Measurements from ENCODE around the gene TTBK1. TPM values are rescaled to one million over a fixed set of nuclear protein-coding genes. Genes with fewer than 3 reads are reported as not detected.

Gene TTBK1
- total and polyA plus RNA-seq, 4 donors: 0.05 to 0.31 (median 0.12) TPM

DNA sequence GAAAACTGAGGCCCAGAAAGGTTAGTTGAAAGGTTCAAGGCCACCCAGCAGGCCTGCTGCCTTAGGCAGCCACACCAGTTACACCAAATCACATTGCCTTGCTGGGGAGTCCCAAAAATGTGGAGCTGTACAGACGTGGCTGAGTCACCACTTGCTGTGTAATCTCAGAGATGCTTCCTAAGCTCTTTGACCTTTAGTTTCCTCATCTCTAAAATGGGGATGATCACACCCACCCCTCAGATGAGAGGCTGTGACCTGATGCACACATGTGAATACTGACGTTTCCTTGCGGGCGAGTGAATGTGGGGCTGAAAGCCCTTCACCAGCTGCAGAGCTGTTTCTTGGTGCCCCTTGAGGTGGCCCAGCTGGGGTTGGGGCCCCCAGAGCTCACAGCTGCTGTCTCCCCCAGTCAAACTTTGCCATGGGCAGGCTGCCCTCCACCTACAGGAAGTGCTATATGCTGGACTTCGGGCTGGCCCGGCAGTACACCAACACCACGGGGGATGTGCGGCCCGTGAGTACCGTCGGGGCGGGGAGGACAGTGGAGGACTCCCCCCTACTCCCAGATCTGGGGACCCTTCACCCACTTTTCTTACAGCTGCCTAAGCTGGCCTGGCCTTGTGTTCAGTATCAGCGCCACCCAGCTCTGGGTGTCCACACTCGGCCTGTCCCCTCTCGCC lies 11.0 kb downstream of the TTBK1 start:
- ATAC-seq (ENCODE audit: insufficient read depth, low FRiP score): no peak
- Histone ChIP-seq H3K27ac (ENCODE audit: low read depth in 1 of 2, low read length in 1 of 2) (no peak overlapping the region), H3K27me3 (ENCODE audit: control insufficient read depth in 3 of 3, insufficient read depth in 3 of 3, low read length in 2 of 3) (peaks cover 0 to 19% (median 9%) of the 10 kb centered on the region in 3 donors)

DNA sequence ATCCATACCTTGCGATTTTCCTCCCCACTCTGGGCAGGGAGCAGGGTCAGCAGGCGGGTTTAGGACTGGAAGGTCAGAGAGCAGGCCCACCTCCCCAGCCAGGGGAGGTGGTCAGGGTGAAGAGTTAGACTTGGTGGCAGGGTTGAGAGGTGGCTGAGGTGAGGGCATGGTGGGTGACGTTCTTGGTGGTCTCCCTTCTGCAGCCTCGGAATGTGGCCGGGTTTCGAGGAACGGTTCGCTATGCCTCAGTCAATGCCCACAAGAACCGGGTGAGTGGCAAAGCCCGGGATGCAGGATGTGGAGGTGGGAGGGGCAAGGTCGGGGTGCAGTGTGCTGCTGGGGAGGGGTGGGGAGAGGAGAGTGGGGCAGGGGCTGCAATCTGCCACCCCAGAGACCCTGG lies 11.6 kb downstream of the TTBK1 start:
- H3K27me3 ChIP-seq (ENCODE audit: control insufficient read depth in 3 of 3, insufficient read depth in 3 of 3, low read length in 2 of 3): peaks cover 0 to 17% (median 7%) of the 10 kb centered on the region in 3 donors
- no peak overlapping the region for H3K27ac ChIP-seq (ENCODE audit: low read depth in 1 of 2, low read length in 1 of 2)

More for the DNA sequence above, 11.0 kb downstream of the TTBK1 start:
- Histone ChIP-seq H3K4me1 (ENCODE audit: control insufficient read depth in 5 of 5, insufficient read depth in 5 of 5, low read length in 5 of 5) (peaks cover 0 to 12% (median 0%) of the 10 kb centered on the region in 5 donors), H3K36me3 (ENCODE audit: control insufficient read depth in 4 of 4, insufficient read depth in 4 of 4, low read length in 4 of 4) (no peaks in the 10 kb centered on the region), H3K9me3 (ENCODE audit: control insufficient read depth in 4 of 4, insufficient read depth in 3 of 4, low read length in 3 of 4) (no peaks in the 10 kb centered on the region), H3K9ac (ENCODE audit: insufficient read depth in 1 of 2, low read length in 2 of 2) (no peak overlapping the region), H3K4me3 (no peak overlapping the region)
- WGBS, 2 donors: 91 to 92% methylated on average over 15 of the region's 15 CpGs
- no peak for DNase-seq
- TF ChIP-seq CTCF (IDR thresholded peaks at IDR 0.05; ENCODE audit: control extremely low read depth, extremely low read depth): no peak

GRCh38 chr6:43255408-43256054 lies 12.2 kb downstream of the TTBK1 start:
- no peaks in the 10 kb centered on the region for H3K9me3 ChIP-seq (ENCODE audit: control insufficient read depth in 4 of 4, insufficient read depth in 3 of 4, low read length in 3 of 4)
- peaks cover 0 to 12% (median 0%) of the 10 kb centered on the region in 5 donors for H3K4me1 ChIP-seq (ENCODE audit: control insufficient read depth in 5 of 5, insufficient read depth in 5 of 5, low read length in 5 of 5)
- no peak overlapping the region for H3K9ac ChIP-seq (ENCODE audit: insufficient read depth in 1 of 2, low read length in 2 of 2)
- H3K27me3 ChIP-seq (ENCODE audit: control insufficient read depth in 3 of 3, insufficient read depth in 3 of 3, low read length in 2 of 3): peaks cover 0 to 13% (median 4%) of the 10 kb centered on the region in 3 donors
- no peak for ATAC-seq (ENCODE audit: insufficient read depth, low FRiP score)
- no peak overlapping the region for H3K27ac ChIP-seq (ENCODE audit: low read depth in 1 of 2, low read length in 1 of 2)
- no peaks in the 10 kb centered on the region for H3K36me3 ChIP-seq (ENCODE audit: control insufficient read depth in 4 of 4, insufficient read depth in 4 of 4, low read length in 4 of 4)
- no peak for DNase-seq
- no peak for TF ChIP-seq CTCF (IDR thresholded peaks at IDR 0.05; ENCODE audit: control extremely low read depth, extremely low read depth)
- H3K4me3 ChIP-seq: no peak overlapping the region
- 81 to 88% methylated on average over 10 to 11 of the region's 11 CpGs for WGBS, 2 donors

More for the DNA sequence above, 11.6 kb downstream of the TTBK1 start:
- no peak for TF ChIP-seq CTCF (IDR thresholded peaks at IDR 0.05; ENCODE audit: control extremely low read depth, extremely low read depth)
- no peak for ATAC-seq (ENCODE audit: insufficient read depth, low FRiP score)
- no peak for DNase-seq
- Histone ChIP-seq H3K36me3 (ENCODE audit: control insufficient read depth in 4 of 4, insufficient read depth in 4 of 4, low read length in 4 of 4) (no peaks in the 10 kb centered on the region), H3K9me3 (ENCODE audit: control insufficient read depth in 4 of 4, insufficient read depth in 3 of 4, low read length in 3 of 4) (no peaks in the 10 kb centered on the region), H3K9ac (ENCODE audit: insufficient read depth in 1 of 2, low read length in 2 of 2) (no peak overlapping the region), H3K4me1 (ENCODE audit: control insufficient read depth in 5 of 5, insufficient read depth in 5 of 5, low read length in 5 of 5) (peaks cover 0 to 12% (median 0%) of the 10 kb centered on the region in 5 donors), H3K4me3 (no peak overlapping the region)
- 88% methylated on average over 11 of the region's 11 CpGs for WGBS, 2 donors

Data from lung (tissue), 12 donors.